KBM-7 (cell line): ENCODE measurements around the gene IDI1.

Experiments
- DNase-seq: peaks from one replicate; pipeline ENCODE4 v3.0.0-alpha.2; 2015
- in situ Hi-C: fragments of 300-500 bp; cut with MboI; formaldehyde crosslinking; loops from 2 replicates; pipeline ENCODE4 v1.14.3; 2020; ENCODE audit warnings: low sequenced_read_pairs, low pct_unique_long_range_greater_than_20kb, mixed read lengths

IDI1 gene

GRCh38 chr10:1048732-1049424, at the start of gene IDI1:
TSS of gene IDI1 (minus strand) at chr10:1049119. CDS start at chr10:1049003, 116 bp downstream.
- peak; percentile 98 for DNase-seq
- in situ Hi-C loops, result no loop called here

- in situ Hi-C loops, result no loop called here
- DNase-seq, result no peak
Observed at GRCh38 chr10:1097436-1097835, 48.5 kb upstream of the IDI1 start.

DNA sequence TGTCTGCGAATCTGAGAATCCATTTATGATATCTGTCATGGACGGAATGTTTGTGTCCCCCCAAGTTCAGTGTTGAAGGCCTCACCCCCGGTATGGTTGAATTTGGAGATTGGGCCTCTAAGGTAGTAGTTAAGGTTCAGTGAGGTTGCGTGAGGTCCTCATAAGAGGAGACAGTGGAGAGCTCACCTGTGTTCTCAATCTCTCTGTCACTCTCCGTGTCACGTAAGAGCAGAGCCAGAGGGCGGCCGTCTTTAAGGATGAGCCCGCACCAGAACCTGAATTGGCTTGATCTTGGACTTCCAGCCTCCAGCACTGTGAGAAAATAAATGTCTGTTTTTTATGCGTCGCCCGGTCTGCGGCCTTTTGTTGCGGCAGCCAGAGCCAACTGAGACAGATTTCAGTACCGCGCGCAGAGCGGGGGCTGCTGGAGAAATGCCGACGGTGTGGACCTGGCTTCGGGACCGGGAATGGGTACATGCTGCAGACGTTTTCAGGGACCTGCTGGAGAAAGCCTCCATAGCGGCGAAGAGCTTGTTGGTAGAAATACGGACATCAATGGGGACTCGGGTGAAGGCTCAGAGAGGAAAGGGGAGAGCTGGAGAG, 47.5 kb upstream of the IDI1 start:
- no peak for DNase-seq
- in situ Hi-C loops, result no loop called here

- in situ Hi-C loops, result no loop called here
- no peak for DNase-seq
Observed at GRCh38 chr10:1095498-1095897, 46.6 kb upstream of the IDI1 start.

DNA sequence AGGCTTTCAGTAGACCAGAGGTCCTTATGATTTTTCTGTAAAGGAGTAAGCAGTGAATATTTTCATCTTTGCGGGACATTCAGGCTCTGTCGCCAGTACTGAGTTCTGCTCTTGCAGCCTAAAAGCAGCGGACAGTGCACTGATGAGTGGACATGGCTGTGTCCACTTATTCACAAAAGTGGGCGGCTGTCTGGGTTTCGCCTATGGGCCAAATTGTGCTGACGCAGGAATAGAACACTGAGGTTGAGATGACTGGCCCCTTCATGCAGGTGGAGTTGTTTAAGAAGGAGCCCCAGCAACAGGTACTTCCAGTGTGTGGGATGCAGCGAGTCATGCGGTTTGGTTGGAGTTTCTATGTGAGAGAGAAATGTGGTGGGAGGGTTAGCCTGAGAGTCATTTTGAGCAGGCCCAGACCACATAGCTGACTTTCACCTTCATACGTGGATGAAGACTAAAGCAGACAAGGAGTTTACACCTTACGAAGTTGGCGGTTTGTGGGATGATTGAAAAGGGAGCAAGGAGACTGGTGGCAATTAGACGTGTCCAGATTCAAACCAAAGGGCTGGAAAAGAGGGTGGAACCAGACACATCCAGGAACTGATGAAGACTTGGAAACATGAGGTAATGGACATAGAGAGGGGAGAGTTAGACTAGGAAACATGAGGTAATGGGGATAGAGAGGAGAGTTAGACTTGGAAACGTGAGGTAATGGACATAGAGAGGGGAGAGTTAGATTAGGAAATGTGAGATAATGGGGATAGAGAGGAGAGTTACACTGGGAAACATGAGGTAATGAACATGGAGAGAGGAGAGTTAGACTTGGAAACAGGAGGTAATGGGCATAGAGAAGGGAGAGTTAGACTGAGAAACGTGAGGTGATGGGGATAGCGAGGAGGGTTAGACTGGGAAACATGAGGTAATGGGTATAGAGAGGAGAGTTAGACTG, 45.5 kb upstream of the IDI1 start:
- in situ Hi-C loops, result no loop called here
- DNase-seq, result no peak

- DNase-seq, result no peak
- in situ Hi-C loops, result no loop called here
Observed at GRCh38 chr10:1093696-1094095, 44.8 kb upstream of the IDI1 start.

DNA sequence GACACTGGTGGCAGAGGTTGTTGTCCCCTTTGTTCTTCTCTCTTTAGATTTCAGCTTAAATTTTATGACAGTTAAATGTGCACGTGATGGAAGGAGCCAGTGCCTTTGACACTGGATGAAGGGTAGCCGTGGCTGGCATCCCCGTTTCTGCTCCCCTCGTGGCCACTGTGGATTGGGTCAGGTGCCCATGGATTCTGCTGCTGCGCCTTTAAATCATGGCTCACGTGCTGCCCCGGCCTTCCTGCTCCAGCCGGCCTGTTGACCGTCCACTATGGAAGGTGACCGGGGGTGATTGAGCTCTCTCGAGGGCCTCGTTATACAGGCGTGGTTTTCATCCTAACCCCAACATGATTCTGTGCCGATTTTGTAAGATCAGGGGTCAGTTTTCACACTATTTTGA, 41.8 kb upstream of the IDI1 start:
- in situ Hi-C loops, result no loop called here
- no peak for DNase-seq

DNA sequence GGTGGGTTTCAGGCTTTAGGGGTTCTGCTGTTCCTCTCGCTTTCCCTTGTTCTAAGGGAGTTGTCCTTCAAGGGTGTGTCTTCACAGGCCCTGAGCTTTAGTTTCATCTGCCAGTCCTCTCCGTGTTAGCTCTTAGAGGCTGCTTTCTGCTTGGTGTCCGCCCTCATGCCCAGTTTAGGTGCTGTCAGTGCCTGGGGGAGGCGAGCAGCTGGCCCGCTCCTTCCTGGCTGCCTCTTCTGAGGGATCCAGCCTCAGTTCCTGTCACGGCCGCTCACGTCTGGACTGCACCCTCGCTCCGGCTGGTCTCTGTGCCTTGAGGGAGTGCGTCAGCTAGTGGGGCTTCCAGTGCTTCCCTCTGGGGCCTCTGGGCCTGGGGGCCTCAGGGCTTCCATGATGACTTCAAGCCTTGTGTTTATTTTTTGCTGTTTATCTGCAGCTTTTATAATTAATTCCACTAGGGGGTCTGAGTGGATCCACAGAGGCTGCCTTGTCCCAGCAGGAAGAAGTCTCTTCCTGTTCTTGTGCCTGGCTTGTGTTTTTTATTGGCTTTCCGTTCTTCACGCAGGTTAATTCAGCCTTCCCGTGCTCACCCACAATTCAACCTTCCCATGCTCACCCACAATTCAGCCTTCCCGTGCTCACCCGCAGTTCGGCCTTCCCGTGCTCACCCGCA, 40.2 kb upstream of the IDI1 start:
- no peak for DNase-seq
- in situ Hi-C loops, result no loop called here

- in situ Hi-C loops, result no loop called here
- DNase-seq, result no peak
Observed at GRCh38 chr10:1086787-1087186, 37.9 kb upstream of the IDI1 start.

DNA sequence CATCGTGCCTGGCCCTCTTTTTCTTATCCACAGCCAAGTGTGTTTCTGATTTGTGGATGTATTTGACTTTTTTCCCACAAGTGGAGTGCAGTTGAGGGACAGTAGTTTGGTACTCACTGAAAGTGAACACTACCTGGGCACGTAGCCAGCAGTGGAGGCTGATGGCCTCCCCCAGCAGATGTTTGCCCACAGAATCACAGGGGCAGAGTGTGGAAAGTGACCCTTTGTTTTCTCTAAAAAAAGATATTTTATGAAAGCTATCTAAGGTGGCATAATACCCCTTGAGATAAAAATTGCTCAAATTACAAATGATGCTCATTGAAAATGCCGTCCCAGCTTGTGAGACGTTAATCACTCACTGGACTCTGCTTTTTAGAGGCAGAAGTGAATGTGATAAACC, 36.3 kb upstream of the IDI1 start:
- DNase-seq, result no peak
- in situ Hi-C loops, result no loop called here

- in situ Hi-C loops, result no loop called here
Observed at GRCh38 chr10:1084011-1084950, 35.4 kb upstream of the IDI1 start.

GRCh38 chr10:1083581-1083980, 34.7 kb upstream of the IDI1 start:
- no peak for DNase-seq
- in situ Hi-C loops, result no loop called here

More at GRCh38 chr10:1084011-1084950, 35.4 kb upstream of the IDI1 start:
- no peak for DNase-seq

GRCh38 chr10:1078668-1079067, 29.7 kb upstream of the IDI1 start:
- in situ Hi-C loops, result no loop called here
- DNase-seq, result no peak

- peak; percentile 44 for DNase-seq
- in situ Hi-C loops, result no loop called here
Observed at GRCh38 chr10:1074748-1075308, 25.9 kb upstream of the IDI1 start.

DNA sequence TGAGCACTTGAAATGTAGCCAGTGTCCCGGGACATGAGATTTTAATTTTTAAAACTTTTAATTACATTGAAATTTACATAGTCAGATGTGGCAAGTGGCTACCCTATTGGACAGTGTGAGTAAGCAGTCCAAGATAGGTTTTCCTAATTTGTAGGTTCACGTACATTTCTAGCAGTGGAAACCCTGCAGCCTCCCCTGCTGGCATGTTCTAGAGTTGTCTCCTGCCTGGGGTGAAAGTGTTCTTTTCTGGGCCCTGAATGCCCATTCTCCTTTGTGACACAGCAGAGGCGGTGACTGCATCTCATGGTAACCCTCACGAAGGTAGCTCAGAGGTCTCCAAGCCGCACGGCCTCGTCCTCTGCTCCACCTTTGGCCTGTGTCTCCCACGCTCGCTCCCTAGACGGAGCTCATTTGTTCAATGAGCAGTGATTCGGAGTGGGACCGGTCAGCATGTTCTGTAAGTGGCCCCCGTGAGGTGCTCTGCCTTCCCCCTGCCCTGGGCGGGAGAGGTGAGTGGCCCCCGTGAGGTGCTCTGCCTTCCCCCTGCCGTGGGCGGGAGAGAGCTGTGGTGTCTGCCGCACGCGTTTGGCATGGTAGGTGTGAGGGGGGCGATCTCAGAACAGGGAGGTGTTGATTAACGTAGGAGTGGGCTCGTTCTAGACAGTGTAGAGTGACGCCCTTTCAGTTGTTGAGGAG, 25.3 kb upstream of the IDI1 start:
- no peak for DNase-seq
- in situ Hi-C loops, result no loop called here

DNA sequence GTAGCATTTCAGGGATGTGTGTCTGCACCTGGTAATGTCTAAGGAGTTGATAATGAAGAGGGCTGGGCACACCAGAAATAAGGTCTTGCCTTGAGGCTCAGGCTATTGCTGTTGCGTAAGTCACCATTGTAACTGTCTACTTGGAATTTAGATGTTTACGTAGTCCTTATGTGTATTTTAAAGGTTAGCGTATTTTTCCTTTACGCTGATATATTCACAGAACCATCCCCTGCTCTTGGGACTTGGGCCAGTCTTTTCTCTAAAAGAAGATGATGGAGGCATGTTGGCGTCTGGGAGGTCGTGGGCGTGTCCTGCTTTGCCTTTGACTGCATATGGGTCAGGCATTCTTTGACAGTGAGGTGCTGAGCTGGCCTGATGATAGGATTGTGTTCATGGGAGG, 22.0 kb upstream of the IDI1 start:
- in situ Hi-C loops, result no loop called here
- DNase-seq, result no peak
